Liver (tissue), 9 donors: ENCODE measurements around the gene GAS6. TPM values are rescaled to one million over a fixed set of nuclear protein-coding genes. Genes with fewer than 3 reads are reported as not detected.

Experiments
- DNase-seq: peaks from one replicate; pipeline ENCODE4 v3.0.0-alpha.2; 2017; ENCODE audit warnings: low spot score
- H3K27ac ChIP-seq, 2 donors: one replicate each; pipeline ENCODE4 v1.7.0; 2013; ENCODE audit warnings: inconsistent platforms in 2 of 2, low read length in 2 of 2, control low read depth in 1 of 2, low read depth in 1 of 2, mild to moderate bottlenecking in 1 of 2
- H3K27me3 ChIP-seq, 4 donors: one replicate each; pipeline versions ENCODE4 v1.6.1 to v1.7.0; 2013; ENCODE audit warnings: low read length in 3 of 4, inconsistent platforms in 1 of 4, mild to moderate bottlenecking in 1 of 4, moderate library complexity in 1 of 4; ENCODE audit not compliant: control insufficient read depth in 4 of 4, insufficient read depth in 4 of 4
- H3K36me3 ChIP-seq, 4 donors: one replicate each; pipeline versions ENCODE4 v1.6.1 to v1.7.0; 2013; ENCODE audit warnings: low read length in 3 of 4, mild to moderate bottlenecking in 3 of 4, low read depth in 1 of 4, moderate library complexity in 1 of 4; ENCODE audit not compliant: control insufficient read depth in 4 of 4, insufficient read depth in 3 of 4
- H3K4me1 ChIP-seq, 4 donors: one replicate each; pipeline versions ENCODE4 v1.6.1 to v1.7.0; 2013; ENCODE audit warnings: low read length in 3 of 4, mild to moderate bottlenecking in 3 of 4, moderate library complexity in 1 of 4; ENCODE audit not compliant: control insufficient read depth in 4 of 4, insufficient read depth in 4 of 4
- H3K4me3 ChIP-seq, 3 donors: one replicate each; pipeline versions ENCODE4 v1.6.1 to v1.7.0; 2013; ENCODE audit warnings: low read length in 3 of 3, control low read depth in 1 of 3, low read depth in 1 of 3, mild to moderate bottlenecking in 1 of 3
- H3K9ac ChIP-seq, 2 donors: one replicate each; pipeline ENCODE4 v1.7.0; 2013; ENCODE audit warnings: low read length in 2 of 2, mild to moderate bottlenecking in 2 of 2, moderate library complexity in 2 of 2, control low read depth in 1 of 2, low read depth in 1 of 2
- H3K9me3 ChIP-seq, 4 donors: one replicate each; pipeline versions ENCODE4 v1.6.1 to v1.7.0; 2013; ENCODE audit warnings: low read length in 3 of 4; ENCODE audit not compliant: control insufficient read depth in 4 of 4
- EGR1 ChIP-seq, 2 donors: IDR thresholded peaks; 2 replicates each; pipeline ENCODE4 v1.6.1; 2016 to 2018; ENCODE audit warnings: antibody characterized with exemption in 2 of 2, low read depth in 2 of 2
- FOXA1 ChIP-seq: IDR thresholded peaks from 2 replicates; pipeline ENCODE4 v1.6.1; 2016; ENCODE audit warnings: antibody characterized with exemption
- FOXA2 ChIP-seq: IDR thresholded peaks from 2 replicates; pipeline ENCODE4 v1.6.1; 2016; ENCODE audit warnings: antibody characterized with exemption
- GABPA ChIP-seq, 2 donors: IDR thresholded peaks in 1 of 2; conservative IDR thresholded peaks in 1 of 2; 2 replicates each; pipeline ENCODE4 v1.6.1; 2016; ENCODE audit warnings: antibody characterized with exemption in 2 of 2, mild to moderate bottlenecking in 1 of 2, moderate library complexity in 1 of 2
- HNF4A ChIP-seq, 2 donors: conservative IDR thresholded peaks; 2 replicates each; pipeline ENCODE4 v1.6.1; 2016; ENCODE audit warnings: antibody characterized with exemption in 2 of 2, mild to moderate bottlenecking in 2 of 2
- HNF4G ChIP-seq: IDR thresholded peaks from 2 replicates; pipeline ENCODE4 v1.6.1; 2016; ENCODE audit warnings: antibody characterized with exemption
- JUND ChIP-seq, 2 donors: IDR thresholded peaks; 2 replicates each; pipeline ENCODE4 v1.6.1; 2016; ENCODE audit warnings: antibody characterized with exemption in 2 of 2
- NR2F2 ChIP-seq: IDR thresholded peaks from 2 replicates; pipeline ENCODE4 v1.6.1; 2016; ENCODE audit warnings: antibody characterized with exemption
- RAD21 ChIP-seq, 2 donors: IDR thresholded peaks; 2 replicates each; pipeline ENCODE4 v1.6.1; 2016; ENCODE audit warnings: antibody characterized with exemption in 2 of 2, mild to moderate bottlenecking in 2 of 2
- RXRA ChIP-seq, 2 donors: IDR thresholded peaks; 2 replicates each; pipeline ENCODE4 v1.6.1; 2017 to 2018; ENCODE audit warnings: antibody characterized with exemption in 2 of 2, mild to moderate bottlenecking in 1 of 2
- SP1 ChIP-seq: IDR thresholded peaks from 2 replicates; pipeline ENCODE4 v1.6.1; 2018; ENCODE audit warnings: antibody characterized with exemption, mild to moderate bottlenecking
- TAF1 ChIP-seq: conservative IDR thresholded peaks from 2 replicates; pipeline ENCODE4 v1.6.1; 2016; ENCODE audit warnings: antibody characterized with exemption, mild to moderate bottlenecking
- YY1 ChIP-seq: IDR thresholded peaks from 2 replicates; pipeline ENCODE4 v1.6.1; 2016; ENCODE audit warnings: antibody characterized with exemption, mild to moderate bottlenecking
- WGBS: extraction: QIAGEN DNeasy Blood & Tissue Kit; methylation state at CpG from one replicate; pipeline ENCODE4 v1.1.7; 2013; 5-methylcytosine and 5-hydroxymethylcytosine counted together
- polyA plus RNA-seq, 2 donors: library from polyadenylated mRNA; stranded (reverse) in 1 of 2; unstranded in 1 of 2; fragments of 200-250 nt in 1 of 2; fragments of >200 nt in 1 of 2; fragmentation: Nextera tagmentation in 1 of 2; extraction: Ambion mirVana in 1 of 2; gene quantifications; one replicate each; pipeline versions ENCODE4 v1.2.1 to v1.2.3, GENCODE V29; 2013 to 2015
- total RNA-seq, 2 donors: library from RNA; depleted of rRNA; stranded (reverse); fragments of >200 nt; gene quantifications; one replicate each; pipeline ENCODE4 v1.2.3, GENCODE V29; 2014
- TF ChIP-seq, protein P1 (sequence below): IDR thresholded peaks from 2 replicates; pipeline ENCODE4 v1.6.1; 2016; ENCODE audit warnings: antibody characterized with exemption
- TF ChIP-seq, protein P2 (sequence below): IDR thresholded peaks from 2 replicates; pipeline ENCODE4 v1.6.1; 2016; ENCODE audit warnings: antibody characterized with exemption
- TF ChIP-seq, protein P3 (sequence below): IDR thresholded peaks from 2 replicates; pipeline ENCODE4 v1.6.1; 2016; ENCODE audit warnings: antibody characterized with exemption
- TF ChIP-seq, protein P4 (sequence below): fragments of 150-350 bp; IDR thresholded peaks from 2 replicates; pipeline ENCODE4 v1.5.1; 2017; ENCODE audit warnings: improper control_type of control experiment, low read depth, low read length; ENCODE audit not compliant: missing input control
- donor health status: healthy.
- donor health status: healthy.
- donor health status: healthy.
- donor health status: healthy.
- donor health status: healthy.

Gene GAS6
- total and polyA plus RNA-seq, 4 donors, result 2.5 to 30.2 (median 9.1) TPM

DNA sequence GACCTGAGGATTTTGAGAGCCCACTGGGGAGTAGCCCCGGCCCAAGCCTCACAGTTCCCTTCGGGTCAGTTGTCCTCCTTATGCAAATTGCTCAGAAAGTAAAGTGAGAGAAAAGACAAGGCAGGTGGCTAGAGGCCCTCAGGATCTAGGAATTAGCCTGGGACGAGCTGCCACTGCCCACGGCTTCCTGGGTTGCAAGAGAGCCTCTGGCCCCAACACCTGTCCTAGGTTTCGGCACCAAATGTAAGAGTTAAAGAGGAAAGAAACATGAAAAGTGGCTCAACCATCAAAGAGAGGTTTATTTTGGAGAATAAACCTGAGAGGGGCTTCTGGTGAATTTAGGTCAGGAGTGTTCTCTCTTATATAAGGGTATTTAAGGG is 79.2 kb downstream of the GAS6 start:
- Histone ChIP-seq H3K27ac (no peak overlapping the region), H3K4me1 (no peaks in the 10 kb centered on the region), H3K9ac (no peak overlapping the region), H3K36me3 (no peaks in the 10 kb centered on the region), H3K27me3 (peaks cover 0 to 15% (median 0%) of the 10 kb centered on the region in 4 donors), H3K4me3 (no peak overlapping the region), H3K9me3 (peaks cover 0 to 2% (median 0%) of the 10 kb centered on the region in 4 donors)
- TF ChIP-seq NR2F2 (no peak), RAD21 (IDR thresholded peaks at IDR 0.05) (no peak), GABPA (IDR thresholded peaks at IDR 0.05 in 1 of 2, conservative IDR thresholded peaks at IDR 0.05 in 1 of 2) (no peak), FOXA2 (no peak), YY1 (no peak), SP1 (no peak), RXRA (IDR thresholded peaks at IDR 0.05) (no peak), TAF1 (no peak), JUND (IDR thresholded peaks at IDR 0.05) (no peak), FOXA1 (no peak)
- TF ChIP-seq, protein P1, sequence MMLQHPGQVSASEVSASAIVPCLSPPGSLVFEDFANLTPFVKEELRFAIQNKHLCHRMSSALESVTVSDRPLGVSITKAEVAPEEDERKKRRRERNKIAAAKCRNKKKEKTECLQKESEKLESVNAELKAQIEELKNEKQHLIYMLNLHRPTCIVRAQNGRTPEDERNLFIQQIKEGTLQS, result no peak
- TF ChIP-seq, protein P2, sequence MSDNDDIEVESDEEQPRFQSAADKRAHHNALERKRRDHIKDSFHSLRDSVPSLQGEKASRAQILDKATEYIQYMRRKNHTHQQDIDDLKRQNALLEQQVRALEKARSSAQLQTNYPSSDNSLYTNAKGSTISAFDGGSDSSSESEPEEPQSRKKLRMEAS, result no peak
- TF ChIP-seq, protein P3, sequence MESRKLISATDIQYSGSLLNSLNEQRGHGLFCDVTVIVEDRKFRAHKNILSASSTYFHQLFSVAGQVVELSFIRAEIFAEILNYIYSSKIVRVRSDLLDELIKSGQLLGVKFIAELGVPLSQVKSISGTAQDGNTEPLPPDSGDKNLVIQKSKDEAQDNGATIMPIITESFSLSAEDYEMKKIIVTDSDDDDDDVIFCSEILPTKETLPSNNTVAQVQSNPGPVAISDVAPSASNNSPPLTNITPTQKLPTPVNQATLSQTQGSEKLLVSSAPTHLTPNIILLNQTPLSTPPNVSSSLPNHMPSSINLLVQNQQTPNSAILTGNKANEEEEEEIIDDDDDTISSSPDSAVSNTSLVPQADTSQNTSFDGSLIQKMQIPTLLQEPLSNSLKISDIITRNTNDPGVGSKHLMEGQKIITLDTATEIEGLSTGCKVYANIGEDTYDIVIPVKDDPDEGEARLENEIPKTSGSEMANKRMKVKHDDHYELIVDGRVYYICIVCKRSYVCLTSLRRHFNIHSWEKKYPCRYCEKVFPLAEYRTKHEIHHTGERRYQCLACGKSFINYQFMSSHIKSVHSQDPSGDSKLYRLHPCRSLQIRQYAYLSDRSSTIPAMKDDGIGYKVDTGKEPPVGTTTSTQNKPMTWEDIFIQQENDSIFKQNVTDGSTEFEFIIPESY, result no peak
- WGBS, result 80% methylated on average over 5 of the region's 5 CpGs
- no peak for DNase-seq

DNA sequence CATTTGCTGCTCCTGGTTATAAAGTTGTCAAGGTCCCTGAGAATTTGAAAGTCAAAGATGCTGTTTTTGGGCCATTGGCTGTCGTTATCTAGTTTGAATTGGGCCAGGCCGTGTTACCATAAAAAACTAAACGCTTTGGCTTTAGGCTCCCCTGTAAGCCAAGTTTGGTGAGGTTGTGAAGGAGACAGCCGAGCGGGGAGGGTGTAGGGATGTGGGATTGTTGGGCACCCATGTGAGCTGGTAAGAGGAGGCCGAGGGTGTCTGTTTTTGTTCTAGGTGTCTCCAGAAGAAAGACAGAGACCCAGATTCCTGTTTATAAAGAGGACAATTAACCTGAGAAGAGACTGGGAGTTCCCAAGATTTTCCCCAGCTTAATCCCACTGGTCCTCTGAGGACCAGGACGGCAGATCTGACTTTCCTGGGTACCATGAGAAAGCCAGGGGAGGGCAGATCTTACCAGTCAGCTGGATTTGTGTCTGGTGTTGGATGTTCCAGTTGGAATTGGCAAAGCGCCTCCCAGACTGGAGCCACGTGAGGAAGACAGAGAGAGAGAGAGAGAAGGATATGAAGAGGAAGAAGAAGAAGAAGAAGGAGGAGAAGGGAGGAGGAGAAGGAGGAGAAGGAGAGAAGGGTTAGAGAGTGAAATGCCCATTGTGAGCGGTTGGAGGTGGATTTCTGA is 79.8 kb downstream of the GAS6 start:
- 75% methylated on average over 10 of the region's 10 CpGs for WGBS
- no peak for DNase-seq
- Histone ChIP-seq H3K9ac (no peak overlapping the region), H3K27ac (no peak overlapping the region), H3K4me3 (no peak overlapping the region), H3K27me3 (peaks cover 0 to 15% (median 0%) of the 10 kb centered on the region in 4 donors), H3K9me3 (peaks cover 0 to 2% (median 0%) of the 10 kb centered on the region in 4 donors), H3K4me1 (no peaks in the 10 kb centered on the region), H3K36me3 (no peaks in the 10 kb centered on the region)
- TF ChIP-seq, protein P4, sequence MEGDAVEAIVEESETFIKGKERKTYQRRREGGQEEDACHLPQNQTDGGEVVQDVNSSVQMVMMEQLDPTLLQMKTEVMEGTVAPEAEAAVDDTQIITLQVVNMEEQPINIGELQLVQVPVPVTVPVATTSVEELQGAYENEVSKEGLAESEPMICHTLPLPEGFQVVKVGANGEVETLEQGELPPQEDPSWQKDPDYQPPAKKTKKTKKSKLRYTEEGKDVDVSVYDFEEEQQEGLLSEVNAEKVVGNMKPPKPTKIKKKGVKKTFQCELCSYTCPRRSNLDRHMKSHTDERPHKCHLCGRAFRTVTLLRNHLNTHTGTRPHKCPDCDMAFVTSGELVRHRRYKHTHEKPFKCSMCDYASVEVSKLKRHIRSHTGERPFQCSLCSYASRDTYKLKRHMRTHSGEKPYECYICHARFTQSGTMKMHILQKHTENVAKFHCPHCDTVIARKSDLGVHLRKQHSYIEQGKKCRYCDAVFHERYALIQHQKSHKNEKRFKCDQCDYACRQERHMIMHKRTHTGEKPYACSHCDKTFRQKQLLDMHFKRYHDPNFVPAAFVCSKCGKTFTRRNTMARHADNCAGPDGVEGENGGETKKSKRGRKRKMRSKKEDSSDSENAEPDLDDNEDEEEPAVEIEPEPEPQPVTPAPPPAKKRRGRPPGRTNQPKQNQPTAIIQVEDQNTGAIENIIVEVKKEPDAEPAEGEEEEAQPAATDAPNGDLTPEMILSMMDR, result no peak
- TF ChIP-seq EGR1 (IDR thresholded peaks at IDR 0.05; ENCODE audit: low read depth in 2 of 2) (no peak), SP1 (no peak), YY1 (no peak), JUND (IDR thresholded peaks at IDR 0.05) (no peak), HNF4G (no peak), RXRA (IDR thresholded peaks at IDR 0.05) (no peak), HNF4A (conservative IDR thresholded peaks at IDR 0.05) (no peak), RAD21 (IDR thresholded peaks at IDR 0.05) (no peak)
- TF ChIP-seq, protein P1, result no peak
